OCI-LY3 (cell line): Measurements from ENCODE around the gene ZNF592.

Source experiments
- H2AFZ ChIP-seq: fragments of 200-600, 300-600 bp; shearing (Covaris generic); 2 replicates; pipeline ENCODE4 v1.6.0; 2014; ENCODE audit warnings: antibody characterized with exemption, low read depth, low read length
- H3K27ac ChIP-seq: fragments of 200-600, 300-600 bp; sonication (generic); 2 replicates; pipeline ENCODE4 v1.5.1; 2014; ENCODE audit warnings: mild to moderate bottlenecking, low read length, moderate library complexity, mixed read lengths
- H3K27me3 ChIP-seq: fragments of 200-600, 300-600 bp; sonication (generic); 2 replicates; pipeline ENCODE4 v1.6.1; 2014; ENCODE audit warnings: low read depth, low read length, mixed read lengths
- H3K36me3 ChIP-seq: fragments of 200-600, 300-600 bp; sonication (generic); replicated peaks from 2 replicates; pipeline ENCODE3; 2014; ENCODE audit warnings: low read depth, low read length, mixed read lengths
- H3K4me1 ChIP-seq: fragments of 300-600, 200-600 bp; sonication (generic); 2 replicates; pipeline ENCODE4 v1.6.1; 2014; ENCODE audit warnings: low read length, mixed read lengths
- H3K4me2 ChIP-seq: fragments of 200-600, 300-600 bp; sonication (generic); 2 replicates; pipeline ENCODE4 v1.6.1; 2014; ENCODE audit warnings: low read length, mixed read lengths
- H3K4me3 ChIP-seq: fragments of 300-600, 200-600 bp; sonication (generic); 2 replicates; pipeline ENCODE4 v1.5.1; 2014; ENCODE audit warnings: antibody characterized with exemption, mild to moderate bottlenecking, low read length, moderate library complexity
- H3K79me2 ChIP-seq: fragments of 300-600, 200-600 bp; shearing (Covaris generic); 2 replicates; pipeline ENCODE4 v1.6.1; 2014; ENCODE audit warnings: mild to moderate bottlenecking, low read length, mixed read lengths
- H3K9ac ChIP-seq: fragments of 300-600, 200-600 bp; shearing (Covaris generic); 2 replicates; pipeline ENCODE4 v1.6.0; 2014; ENCODE audit warnings: mild to moderate bottlenecking, low read length, moderate library complexity
- H3K9me3 ChIP-seq: fragments of 200-600, 300-600 bp; shearing (Covaris generic); 2 replicates; pipeline ENCODE4 v1.6.1; 2014; ENCODE audit warnings: low read length, mixed read lengths; ENCODE audit not compliant: insufficient read depth
- H4K20me1 ChIP-seq: fragments of 200-600, 300-600 bp; sonication (generic); 2 replicates; pipeline ENCODE4 v1.6.1; 2016; ENCODE audit warnings: low read length, mixed read lengths; ENCODE audit not compliant: insufficient read depth
- CTCF ChIP-seq: fragments of 200-600, 300-600 bp; sonication (generic); IDR thresholded peaks from 2 replicates; pipeline ENCODE4 v1.5.1; 2014; ENCODE audit warnings: antibody characterized with exemption, low read length, low read depth
- EZH2phosphoT487 ChIP-seq: fragments of 200-600 bp; shearing (Covaris generic); IDR thresholded peaks from 2 replicates; pipeline ENCODE4 v1.6.1; 2018; ENCODE audit warnings: antibody characterized with exemption, mixed run types, low read depth

Gene ZNF592

GRCh38 chr15:84764585-84764984 lies 16.2 kb downstream of the ZNF592 start:
- Histone ChIP-seq H4K20me1 (peaks cover 68% of the 10 kb centered on the region), H3K79me2 (peaks cover 83% of the 10 kb centered on the region)

GRCh38 chr15:84764989-84765388 lies 16.6 kb downstream of the ZNF592 start:
- H3K27me3 ChIP-seq: no peaks in the 10 kb centered on the region
- peaks cover 19% of the 10 kb centered on the region for H3K4me1 ChIP-seq
- no peak overlapping the region for H2AFZ ChIP-seq
- peaks cover 83% of the 10 kb centered on the region for H3K79me2 ChIP-seq
- peaks cover 67% of the 10 kb centered on the region for H4K20me1 ChIP-seq
- no peak overlapping the region for H3K4me2 ChIP-seq
- no peak overlapping the region for H3K4me3 ChIP-seq
- no peak for TF ChIP-seq EZH2phosphoT487
- no peak for TF ChIP-seq CTCF
- H3K9ac ChIP-seq: no peak overlapping the region
- H3K27ac ChIP-seq: no peak overlapping the region
- peaks cover 32% of the 10 kb centered on the region for H3K36me3 ChIP-seq
- H3K9me3 ChIP-seq: no peaks in the 10 kb centered on the region

More at GRCh38 chr15:84764585-84764984, 16.2 kb downstream of the ZNF592 start:
- Histone ChIP-seq H3K9ac (no peak overlapping the region), H2AFZ (no peak overlapping the region), H3K27me3 (no peaks in the 10 kb centered on the region), H3K4me2 (no peak overlapping the region), H3K36me3 (peaks cover 30% of the 10 kb centered on the region), H3K27ac (no peak overlapping the region), H3K9me3 (no peaks in the 10 kb centered on the region), H3K4me3 (no peak overlapping the region), H3K4me1 (peaks cover 19% of the 10 kb centered on the region)
- no peak for TF ChIP-seq EZH2phosphoT487
- no peak for TF ChIP-seq CTCF

- Histone ChIP-seq H3K27me3 (no peaks in the 10 kb centered on the region), H3K27ac (no peak overlapping the region), H4K20me1 (peaks cover 66% of the 10 kb centered on the region), H3K4me1 (peaks cover 13% of the 10 kb centered on the region), H3K9ac (no peak overlapping the region), H3K4me3 (no peak overlapping the region), H3K79me2 (peaks cover 83% of the 10 kb centered on the region), H3K4me2 (no peak overlapping the region), H2AFZ (no peak overlapping the region), H3K36me3 (peaks cover 38% of the 10 kb centered on the region), H3K9me3 (no peaks in the 10 kb centered on the region)
- no peak for TF ChIP-seq EZH2phosphoT487
- TF ChIP-seq CTCF: no peak
These were observed 17.3 kb downstream of the ZNF592 start for GRCh38 chr15:84765675-84766074.

GRCh38 chr15:84766461-84767035 lies 18.2 kb downstream of the ZNF592 start:
- H3K36me3 ChIP-seq: peaks cover 38% of the 10 kb centered on the region
- H4K20me1 ChIP-seq: peaks cover 60% of the 10 kb centered on the region
- H3K79me2 ChIP-seq: peaks cover 83% of the 10 kb centered on the region

More at GRCh38 chr15:84766461-84767035, 18.2 kb downstream of the ZNF592 start:
- Histone ChIP-seq H3K4me3 (no peak overlapping the region), H3K27me3 (no peaks in the 10 kb centered on the region), H3K4me2 (no peak overlapping the region), H3K9ac (no peak overlapping the region), H2AFZ (no peak overlapping the region), H3K4me1 (peaks cover 6% of the 10 kb centered on the region), H3K9me3 (no peaks in the 10 kb centered on the region), H3K27ac (no peak overlapping the region)
- no peak for TF ChIP-seq EZH2phosphoT487
- no peak for TF ChIP-seq CTCF
